DLD1 (cell line): ENCODE data around the gene PNP.

Source experiments
- in situ Hi-C: cut with HindIII; loops from 2 replicates; pipeline ENCODE4 v1.10.0; 2017; ENCODE audit warnings: low sequenced_read_pairs

The PNP gene

GRCh38 chr14:20454516-20455354 lies 14.5 kb upstream of the PNP start, which contains the start of the genes APEX1 and OSGEP:
APEX1 (plus strand) TSS chr14:20455226; CDS start chr14:20455646, 420 bp downstream.
OSGEP (minus strand) TSS chr14:20454812; CDS start chr14:20454683, 129 bp downstream.
- in situ Hi-C loops: no loop called here

DNA sequence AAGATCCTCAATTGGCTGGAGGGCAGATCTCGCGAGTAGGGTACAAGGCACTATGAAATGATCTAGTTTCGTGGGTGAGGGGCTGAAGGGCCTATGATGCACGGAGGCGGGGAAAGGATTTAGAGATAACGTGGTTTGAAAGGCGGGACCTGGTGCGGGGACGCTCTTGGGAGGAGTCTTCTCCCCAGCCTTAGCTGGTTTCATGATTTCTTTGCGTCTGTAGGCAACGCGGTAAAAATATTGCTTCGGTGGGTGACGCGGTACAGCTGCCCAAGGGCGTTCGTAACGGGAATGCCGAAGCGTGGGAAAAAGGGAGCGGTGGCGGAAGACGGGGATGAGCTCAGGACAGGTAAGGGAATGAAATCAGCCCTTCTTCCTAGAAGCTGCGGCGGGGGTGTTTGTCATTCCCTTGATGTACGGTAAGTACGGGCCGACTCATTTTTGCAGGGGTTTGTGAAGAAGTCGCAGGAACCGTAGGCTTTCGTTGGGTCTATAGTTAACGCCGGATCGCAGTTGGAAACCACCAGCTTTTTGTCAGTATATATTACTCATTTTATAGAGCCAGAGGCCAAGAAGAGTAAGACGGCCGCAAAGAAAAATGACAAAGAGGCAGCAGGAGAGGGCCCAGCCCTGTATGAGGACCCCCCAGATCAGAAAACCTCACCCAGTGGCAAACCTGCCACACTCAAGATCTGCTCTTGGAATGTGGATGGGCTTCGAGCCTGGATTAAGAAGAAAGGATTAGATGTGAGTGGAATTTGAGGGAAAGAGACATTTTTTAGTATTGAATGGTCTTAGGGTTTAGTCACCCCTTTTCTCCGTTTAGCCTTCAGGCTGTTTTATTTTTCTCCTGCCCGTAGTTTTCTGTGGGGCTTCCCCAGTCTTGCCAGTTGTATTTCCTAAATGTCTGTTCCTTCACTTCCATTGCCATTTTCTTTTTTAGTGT lies 13.6 kb upstream of the PNP start:
- in situ Hi-C loops: no loop called here

GRCh38 chr14:20456971-20457370 lies 12.2 kb upstream of the PNP start:
- in situ Hi-C loops: no loop called here

DNA sequence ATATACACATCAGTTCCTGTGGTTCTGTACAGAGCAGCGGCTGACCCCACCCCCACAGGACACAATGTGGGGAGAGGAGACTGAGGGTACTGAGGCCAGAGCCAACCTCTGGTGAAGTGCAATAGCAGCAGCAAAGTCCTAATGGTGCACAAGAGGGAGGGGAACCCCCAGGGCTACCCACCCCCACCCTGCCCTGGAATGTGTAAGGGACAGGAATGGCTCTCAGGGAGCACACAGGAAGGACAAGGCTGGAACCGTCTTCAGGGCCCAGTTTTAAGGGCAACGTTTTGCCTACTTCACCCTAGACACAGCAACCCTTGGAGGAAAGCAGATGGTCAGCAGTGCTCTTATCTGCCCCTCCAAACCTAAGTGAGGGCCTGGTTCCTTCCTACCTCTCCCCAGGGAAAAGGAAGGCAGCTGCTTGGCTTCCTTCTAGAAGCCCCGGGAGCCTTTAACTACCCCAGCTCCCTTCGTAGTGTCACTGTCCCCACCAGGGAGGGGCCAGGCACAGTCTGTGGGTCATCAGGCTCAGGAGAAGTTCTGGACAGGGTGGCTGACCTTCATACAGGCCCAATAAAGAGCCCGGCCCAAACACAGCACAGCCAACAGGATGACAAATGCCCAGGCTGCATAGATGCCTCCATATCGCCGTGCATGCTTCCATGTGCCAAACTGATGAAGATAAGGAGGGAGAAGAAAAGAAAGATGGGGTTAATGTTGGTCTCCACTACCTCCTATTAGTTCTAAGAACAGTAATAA lies 11.0 kb upstream of the PNP start:
- in situ Hi-C loops: no loop called here

GRCh38 chr14:20460458-20461224 lies 8.6 kb upstream of the PNP start:
- in situ Hi-C loops: no loop called here

- in situ Hi-C loops: no loop called here
Measured at GRCh38 chr14:20461225-20462141, 7.7 kb upstream of the PNP start, which contains the start of gene PIP4P1. PIP4P1 (minus strand) TSS chr14:20461434; CDS start chr14:20461325, 109 bp downstream.

GRCh38 chr14:20468764-20469241 lies 403 bp upstream of the PNP start:
- in situ Hi-C loops: no loop called here

DNA sequence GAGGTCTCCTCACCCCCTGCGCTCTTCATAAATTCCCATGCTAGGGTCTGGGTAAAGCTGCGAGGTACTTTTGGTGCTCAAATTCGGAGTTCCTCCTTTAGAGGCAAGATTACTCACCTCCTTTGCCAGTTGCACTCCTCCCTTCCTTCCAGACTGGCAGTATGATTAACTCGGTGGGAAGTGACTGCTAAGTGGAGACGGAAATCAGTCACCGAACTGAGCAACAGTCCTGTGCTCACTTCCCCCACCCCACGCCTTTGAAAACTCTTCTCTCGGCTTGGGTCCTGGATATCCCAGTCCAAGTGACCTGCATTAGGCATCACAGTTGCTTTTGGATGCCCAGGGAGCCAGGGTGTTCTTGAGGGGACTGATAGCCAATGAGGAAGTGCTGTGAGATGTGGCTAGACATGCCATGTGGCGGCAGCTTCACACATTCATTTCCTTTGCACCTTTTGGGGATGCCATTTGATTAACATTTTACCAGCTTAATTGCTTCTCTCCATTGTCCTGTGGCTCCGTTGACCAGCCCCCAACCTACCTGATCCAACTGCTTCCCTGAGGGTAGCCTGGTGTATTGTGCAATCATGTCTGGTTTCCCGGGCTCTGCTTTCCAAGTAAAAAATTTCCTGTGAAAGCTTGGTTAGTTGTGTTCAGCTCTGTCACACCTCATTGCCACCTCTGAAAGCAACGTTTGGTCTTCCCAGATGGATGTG lies 840 bp downstream of the PNP start:
- in situ Hi-C loops: loop anchor here (10.0 kb wide), 1 partner anchor 45 kb away; no protein-coding TSS in a partner anchor

GRCh38 chr14:20470603-20470901 lies 1.3 kb downstream of the PNP start:
- in situ Hi-C loops: loop anchor here (10.0 kb wide), 1 partner anchor 46 kb away; no protein-coding TSS in a partner anchor

DNA sequence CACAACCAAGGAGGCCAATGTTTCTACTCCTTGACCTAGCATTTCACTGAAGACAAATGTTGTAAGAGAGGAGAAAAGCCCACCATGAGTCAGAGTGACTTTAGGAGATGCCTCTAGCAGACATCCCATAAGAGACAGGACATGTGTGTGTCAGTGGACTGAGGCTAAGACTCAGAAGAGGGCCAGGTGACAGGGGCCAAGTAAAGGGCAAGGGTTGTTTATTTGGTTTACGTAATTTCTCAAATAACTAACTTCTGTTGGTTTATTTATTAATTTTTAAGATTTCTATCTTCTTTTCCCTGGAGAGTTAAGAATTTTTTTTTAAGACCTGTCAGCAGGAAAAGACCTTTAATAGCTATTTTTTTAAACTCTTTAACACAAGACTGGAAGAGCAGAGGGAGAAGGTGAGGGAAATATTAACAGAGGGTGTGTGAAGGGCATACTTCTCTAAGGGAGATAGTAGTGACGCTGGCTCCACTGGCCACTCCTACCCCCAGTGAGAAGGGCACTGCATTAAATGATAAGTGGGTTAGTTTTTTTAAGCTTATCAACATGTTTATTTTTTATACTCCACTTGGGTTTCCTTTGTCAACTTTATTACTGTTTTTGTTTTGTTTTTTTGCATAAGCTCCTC lies 3.4 kb downstream of the PNP start:
- in situ Hi-C loops: loop anchor here (10.0 kb wide), 1 partner anchor 48 kb away; no protein-coding TSS in a partner anchor

DNA sequence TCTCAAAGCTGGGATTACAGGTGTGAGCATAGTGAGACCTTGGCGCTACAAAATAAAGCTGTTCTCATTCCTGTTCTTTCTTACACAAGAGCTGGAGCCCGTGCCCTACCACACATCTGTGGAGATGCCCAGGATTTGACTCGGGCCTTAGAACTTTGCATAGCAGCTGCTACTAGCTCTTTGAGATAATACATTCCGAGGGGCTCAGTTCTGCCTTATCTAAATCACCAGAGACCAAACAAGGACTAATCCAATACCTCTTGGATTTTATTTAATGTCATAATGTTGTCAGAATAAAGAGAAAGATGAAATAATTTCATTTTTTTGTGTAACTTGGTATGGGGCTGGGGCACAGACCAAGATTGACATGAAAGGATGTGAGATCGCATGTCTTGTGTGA lies 7.6 kb downstream of the PNP start:
- in situ Hi-C loops: loop anchor here (10.0 kb wide), 1 partner anchor 52 kb away; no protein-coding TSS in a partner anchor

DNA sequence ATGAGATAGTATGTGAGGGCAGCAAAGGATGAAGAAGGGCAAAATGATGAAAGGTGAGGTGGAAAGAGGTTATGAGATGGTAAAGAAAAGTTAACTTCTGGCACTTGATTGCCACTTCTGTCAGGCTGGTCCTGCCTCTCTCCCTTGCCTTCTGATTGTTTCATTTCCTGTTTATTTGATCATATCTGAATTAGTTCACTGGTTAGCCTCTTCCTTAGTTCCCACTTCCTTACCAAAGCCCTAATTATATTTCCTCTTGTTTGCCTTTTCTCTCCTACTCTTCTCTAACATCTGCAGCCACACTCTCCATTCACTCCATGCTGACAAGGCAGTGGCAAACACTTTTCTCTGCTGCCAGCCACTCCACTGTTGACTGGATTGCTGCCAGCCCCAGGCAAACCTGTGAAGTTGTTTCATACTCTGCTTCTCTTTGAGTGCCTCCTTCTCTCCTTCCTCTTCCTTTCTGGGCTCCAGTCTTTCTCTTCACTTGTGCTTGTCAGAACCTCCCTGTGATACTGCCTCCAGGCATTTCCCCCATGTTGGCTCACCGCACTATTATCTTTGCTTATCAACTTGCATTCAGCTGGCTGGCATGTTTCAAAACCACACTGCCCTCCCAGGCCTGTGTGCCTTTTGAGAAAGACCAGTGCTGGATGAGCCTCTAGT lies 8.1 kb downstream of the PNP start:
- in situ Hi-C loops: loop anchor here (10.0 kb wide), 1 partner anchor 53 kb away; no protein-coding TSS in a partner anchor

DNA sequence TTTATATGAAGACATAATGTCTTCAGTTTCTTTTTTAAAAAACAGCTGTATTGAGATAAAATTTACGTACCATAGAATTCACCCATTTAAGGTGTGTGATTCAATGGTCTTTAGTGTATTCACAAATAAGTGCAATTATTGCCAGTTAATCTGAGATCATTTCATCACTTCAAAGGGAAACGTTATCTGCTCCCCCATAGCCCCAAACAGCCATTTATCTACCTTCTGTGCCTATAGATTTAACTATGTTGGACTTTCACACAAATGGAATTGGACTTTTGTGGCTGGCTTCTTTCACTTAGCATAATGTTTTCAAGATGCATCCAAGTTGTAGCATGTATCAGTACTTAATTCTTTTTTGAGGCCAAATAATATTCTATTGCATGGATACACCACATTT lies 9.7 kb downstream of the PNP start:
- in situ Hi-C loops: loop anchor here (10.0 kb wide), 1 partner anchor 54 kb away; no protein-coding TSS in a partner anchor

DNA sequence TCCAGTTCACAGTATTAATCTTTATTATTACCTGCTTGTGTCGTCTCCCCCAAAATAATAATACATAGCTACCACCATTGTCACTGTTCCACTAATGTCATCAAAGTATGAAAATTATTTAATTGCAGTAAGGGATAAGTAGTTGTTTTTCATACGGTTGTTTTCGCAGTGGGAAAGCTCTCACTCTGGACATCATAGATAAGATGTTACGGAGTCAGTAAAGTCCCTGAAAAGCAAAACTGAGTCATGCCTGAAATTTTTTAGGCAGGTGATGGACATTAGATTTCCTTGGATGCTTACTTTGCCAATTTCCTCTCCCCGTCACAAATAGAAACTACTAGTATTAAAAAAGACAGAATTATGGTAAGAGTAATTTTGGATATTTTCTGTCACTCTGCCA lies 13.2 kb downstream of the PNP start:
- in situ Hi-C loops: no loop called here

DNA sequence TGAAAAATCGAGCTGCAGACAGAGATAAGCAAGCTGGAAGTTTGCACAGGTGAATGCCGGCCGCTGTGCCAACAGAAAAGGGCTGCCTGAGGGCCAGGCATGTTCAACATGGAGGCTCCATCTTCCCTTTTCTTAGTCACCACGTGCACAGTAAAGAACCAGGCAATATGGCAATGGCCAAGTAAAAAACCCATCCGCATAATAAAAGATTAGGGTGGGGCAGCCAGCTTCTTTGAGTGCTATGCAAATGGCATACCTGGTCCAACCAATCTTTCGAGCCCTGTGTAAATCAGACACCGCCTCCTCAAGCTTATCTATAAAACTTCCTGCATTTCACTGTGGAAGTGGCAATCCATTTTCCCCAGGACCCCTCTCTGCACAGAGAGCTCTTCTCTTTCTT lies 16.7 kb downstream of the PNP start:
- in situ Hi-C loops: no loop called here

DNA sequence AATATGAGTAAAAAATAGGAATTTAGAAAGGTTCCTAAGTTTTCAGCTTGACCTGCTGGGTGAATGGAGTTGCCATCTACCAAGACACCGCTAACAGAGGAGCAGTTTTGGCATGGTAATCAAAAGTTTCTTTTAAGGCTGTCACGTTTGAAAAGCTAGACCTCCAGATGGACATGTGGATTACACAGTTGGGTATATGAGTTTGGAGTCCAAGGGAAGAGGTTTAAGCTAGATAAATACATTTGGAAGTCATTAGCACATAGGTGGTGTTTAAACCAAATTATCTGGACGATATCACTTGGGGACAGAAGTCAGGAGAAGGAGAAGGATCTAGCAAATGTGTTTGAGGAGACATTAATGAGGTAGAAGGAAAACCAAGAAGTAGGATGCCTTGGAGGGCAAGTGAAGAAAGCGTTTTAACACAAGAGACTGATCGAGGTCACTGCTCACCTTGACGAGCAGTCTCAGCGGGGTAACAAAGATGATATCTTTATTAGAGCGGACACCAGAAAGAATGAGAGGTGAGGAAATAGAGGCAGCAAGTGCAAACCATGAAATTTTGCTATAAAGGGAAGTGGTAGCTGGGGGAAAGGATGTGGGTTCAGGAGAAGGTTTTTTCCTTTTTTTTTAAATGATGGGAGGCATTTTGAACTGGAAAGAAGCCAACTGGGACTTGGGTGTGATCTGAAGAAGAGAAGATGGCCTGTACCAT lies 17.6 kb downstream of the PNP start:
- in situ Hi-C loops: no loop called here
